Stimulated activated CD4-positive, alpha-beta T cell treated with anti-CD3 and anti-CD28 coated beads, Interleukin-4, amount 100 ng/mL, for 24 hours (primary cell): ENCODE measurements around the gene TBC1D20.
"Not testable (repeated sequence)": the region's sequence is repeated elsewhere in the genome, so short reads cannot be mapped to it uniquely, and the experiment has no call there.

ENCODE experiments used
- DNase-seq: peaks from one replicate; pipeline ENCODE4 v3.0.0-alpha.2; 2020

Gene TBC1D20

DNA sequence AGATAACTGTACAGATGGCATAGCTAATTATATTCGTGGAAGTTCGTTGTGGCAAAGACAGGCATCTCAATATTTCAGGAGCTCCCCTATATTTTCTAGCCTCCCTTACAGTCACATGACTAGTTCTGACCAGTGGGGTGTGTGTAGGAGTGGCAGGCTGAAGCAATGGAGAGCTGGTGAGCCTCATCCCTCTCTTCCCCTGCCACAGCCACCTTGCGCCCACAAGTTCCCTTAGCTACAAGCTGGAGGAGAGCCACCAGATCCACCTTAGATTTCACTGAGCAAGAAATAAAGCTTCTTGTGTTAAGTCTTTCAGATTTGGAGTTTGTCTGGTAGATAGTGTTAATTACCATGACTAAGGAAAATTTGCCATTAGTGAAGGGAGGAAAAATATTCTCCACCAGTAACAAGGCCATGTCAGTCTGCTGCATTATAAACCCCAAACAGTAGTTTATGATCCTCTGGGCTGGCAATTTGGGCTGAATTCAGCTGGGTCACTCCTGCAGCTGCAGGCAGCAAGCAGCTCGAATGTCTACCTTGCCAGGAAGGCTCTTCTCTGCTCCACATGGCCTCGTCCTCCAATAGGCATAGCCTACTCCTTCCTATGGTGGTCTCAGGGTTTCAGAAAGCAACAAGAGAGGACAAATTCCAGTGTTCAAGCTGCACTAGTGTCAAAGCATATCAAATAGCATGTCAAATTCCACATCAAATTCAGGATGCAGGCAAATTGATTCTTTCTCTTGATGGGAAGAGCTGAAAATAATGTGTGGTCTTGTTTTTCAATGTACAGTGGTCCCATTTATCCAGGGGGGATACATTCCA, 61.7 kb downstream of the TBC1D20 start:
- no peak for DNase-seq

DNA sequence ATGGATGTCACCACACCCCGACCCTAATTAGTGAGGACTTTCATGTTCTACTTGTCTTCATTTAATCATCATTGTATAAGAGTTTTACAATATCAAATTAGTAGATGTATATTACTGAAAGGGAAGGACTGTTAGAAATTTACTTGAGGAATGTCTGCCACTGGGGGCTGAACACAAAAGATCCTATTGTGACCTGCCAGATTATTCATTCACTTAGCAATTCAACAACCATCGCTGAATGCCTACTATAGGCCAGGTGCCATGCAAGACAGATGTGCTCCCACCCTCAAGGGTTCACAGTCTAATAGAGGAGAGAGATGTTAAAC, 62.2 kb downstream of the TBC1D20 start:
- DNase-seq: no peak

DNA sequence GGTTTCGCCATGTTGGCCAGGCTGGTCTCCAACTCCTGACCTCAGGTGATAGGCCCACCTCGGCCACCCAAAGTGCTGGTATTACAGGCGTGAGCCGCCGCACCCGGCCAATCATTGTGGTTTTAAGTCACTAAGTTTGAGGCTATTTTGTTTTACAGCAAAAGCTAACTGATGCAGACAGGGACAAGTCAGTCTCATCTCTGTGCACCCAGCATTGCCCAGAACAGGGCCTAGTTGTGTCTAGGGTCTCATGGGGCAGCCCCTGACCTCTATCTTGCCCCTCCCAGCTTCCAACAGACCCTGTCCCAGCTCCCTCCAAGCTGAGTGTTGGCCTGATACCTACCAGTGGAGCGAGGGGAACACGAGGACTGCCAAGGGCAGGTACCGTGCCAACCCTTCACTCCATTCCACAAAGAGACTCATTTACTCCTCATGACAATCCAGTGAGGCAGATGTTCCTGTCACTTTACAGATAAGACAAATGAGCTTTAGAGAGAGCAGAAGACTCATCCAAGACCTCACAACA, 63.1 kb downstream of the TBC1D20 start:
- DNase-seq: no peak

DNA sequence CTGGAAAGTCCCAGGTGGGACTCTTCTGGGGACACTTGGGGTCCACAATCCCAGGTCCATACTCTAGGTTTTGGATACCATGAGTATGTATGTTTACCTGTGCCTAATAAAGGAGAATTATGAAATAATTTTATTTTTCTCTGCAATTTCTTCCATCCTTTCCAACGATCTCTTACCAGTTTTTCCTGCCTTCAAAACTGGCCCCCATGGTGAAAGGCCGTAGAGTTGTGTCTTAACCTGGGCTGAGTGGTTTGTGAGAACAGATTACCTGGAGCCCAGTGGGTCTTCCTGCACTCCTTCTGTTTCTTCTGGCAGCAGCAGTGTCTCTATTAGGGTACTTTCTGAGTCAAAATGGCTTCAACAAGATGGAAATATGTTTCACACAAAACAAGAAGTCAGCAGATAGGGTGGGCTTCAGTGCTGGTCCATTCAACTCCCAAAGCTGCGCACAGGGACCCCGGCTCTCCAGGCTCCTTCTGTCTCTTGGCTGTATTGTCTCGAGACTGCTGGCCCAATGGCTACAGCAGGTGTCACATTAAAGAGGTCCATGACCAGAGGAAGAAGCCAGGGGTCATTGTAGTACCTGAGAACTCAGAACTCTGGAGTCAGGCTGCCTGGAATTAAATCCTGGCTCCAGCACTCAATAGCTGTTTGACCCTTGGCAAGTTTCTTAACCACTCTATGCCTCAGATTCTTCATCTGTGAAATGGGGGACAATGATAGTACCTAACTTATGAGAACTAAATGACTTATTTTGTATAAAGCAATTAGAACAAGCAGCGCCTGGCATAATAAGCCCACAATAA, 64.7 kb downstream of the TBC1D20 start:
- DNase-seq: no peak

DNA sequence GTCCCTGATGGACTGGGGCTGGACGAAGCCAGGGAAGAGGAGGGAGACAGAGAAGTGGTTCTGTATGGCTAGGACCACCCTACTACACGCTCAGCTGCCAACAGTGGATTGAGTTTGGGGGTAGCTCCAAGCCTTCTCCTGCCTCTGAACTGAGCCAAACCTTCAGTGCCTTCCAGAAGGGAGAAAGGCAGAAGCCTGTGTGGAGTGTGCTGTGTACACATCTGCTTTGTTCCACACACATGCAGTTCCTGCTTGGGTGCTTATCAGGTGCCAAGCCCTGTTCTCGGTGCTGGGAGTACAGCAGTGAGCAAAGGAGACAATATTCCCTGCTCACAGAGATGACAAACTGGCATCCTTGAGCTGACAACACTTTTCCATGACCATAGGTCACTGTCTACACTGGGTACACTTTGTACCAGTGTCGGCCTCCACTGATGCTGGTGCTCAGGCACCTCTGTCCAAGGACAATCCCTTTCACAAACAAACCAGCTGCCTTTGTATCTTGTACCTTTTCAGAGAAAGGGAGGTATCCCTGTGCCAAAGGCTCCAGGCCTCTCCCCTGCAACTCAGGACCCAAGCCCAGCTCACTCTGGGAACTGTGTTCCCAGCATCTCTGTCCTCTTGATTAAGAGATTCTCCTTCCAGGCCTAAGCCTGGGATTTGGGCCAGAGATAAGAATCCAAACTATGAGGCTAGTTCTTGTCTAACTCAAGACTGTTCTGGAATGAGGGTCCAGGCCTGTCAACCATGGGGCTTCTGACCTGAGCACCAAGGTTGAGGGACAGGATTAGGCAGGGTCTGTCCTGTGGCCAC, 65.5 kb downstream of the TBC1D20 start:
- no peak for DNase-seq

DNA sequence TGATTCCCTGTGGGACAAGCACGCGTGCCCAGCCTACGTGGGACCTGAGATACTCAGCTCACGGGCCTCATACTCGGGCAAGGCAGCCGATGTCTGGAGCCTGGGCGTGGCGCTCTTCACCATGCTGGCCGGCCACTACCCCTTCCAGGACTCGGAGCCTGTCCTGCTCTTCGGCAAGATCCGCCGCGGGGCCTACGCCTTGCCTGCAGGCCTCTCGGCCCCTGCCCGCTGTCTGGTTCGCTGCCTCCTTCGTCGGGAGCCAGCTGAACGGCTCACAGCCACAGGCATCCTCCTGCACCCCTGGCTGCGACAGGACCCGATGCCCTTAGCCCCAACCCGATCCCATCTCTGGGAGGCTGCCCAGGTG, 66.1 kb downstream of the TBC1D20 start:
- no peak for DNase-seq

DNA sequence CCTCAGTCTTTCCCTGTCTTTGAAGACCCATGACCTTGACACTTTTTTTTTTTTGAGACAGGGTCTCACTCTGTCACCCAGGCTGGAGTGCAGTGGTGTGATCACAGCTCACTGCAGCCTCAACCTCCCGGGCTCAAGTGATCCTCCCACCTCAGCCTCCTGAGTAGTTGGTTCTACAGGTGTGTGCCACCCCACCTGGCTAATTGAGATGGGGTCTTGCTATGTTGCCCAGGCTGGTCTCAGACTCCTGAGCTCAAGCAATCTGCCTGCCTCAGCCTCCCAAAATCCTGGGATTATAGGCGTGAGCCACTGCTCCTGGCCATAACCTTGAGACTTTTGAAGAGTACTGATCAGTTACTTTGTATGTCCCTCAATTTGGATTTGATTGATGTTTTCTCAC, 69.0 kb downstream of the TBC1D20 start:
- DNase-seq: not testable (repeated sequence)

DNA sequence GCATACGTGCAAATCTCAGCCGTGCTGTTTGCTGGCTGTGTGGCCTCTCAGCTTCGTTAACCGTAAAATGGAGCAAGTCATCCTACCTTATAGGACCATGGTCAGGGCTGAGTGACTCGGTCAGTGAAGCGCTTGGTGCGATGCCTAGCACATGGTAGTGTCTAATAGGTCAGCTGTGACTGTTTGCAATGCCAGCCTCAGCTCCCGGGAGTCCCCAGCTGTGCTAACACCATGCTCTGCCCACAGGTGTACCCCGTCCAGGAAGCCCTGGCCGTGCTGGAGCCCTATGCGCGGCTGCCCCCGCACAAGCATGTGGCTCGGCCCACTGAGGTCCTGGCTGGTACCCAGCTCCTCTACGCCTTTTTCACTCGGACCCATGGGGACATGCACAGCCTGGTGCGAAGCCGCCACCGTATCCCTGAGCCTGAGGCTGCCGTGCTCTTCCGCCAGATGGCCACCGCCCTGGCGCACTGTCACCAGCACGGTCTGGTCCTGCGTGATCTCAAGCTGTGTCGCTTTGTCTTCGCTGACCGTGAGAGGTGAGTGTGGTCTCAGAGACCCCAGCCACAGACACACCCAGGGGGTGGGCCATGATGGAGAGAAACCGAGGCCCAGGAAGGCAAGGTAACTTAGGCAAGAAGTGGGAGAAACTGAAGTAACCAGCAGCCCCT, 71.2 kb downstream of the TBC1D20 start:
- no peak for DNase-seq

DNA sequence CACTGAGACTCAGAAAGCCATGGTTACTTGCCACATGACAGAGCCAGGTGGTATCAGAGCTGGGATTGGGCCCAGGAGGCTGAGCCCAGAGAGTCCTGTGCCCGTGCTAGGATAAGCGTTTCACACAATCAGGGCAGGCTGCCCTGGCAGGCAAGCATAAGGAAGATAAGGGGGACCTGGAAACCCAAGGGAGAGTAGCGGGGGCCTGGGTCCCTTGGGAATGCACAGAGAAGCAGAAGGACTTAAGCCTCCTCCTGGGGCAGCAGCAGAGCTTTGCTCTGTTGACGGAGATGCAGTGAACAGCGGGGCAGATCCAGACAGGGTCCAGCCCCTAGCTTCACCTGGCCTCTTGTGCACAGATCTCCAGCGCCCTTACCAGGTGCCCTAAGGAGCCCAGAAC, 73.1 kb downstream of the TBC1D20 start:
- no peak for DNase-seq

DNA sequence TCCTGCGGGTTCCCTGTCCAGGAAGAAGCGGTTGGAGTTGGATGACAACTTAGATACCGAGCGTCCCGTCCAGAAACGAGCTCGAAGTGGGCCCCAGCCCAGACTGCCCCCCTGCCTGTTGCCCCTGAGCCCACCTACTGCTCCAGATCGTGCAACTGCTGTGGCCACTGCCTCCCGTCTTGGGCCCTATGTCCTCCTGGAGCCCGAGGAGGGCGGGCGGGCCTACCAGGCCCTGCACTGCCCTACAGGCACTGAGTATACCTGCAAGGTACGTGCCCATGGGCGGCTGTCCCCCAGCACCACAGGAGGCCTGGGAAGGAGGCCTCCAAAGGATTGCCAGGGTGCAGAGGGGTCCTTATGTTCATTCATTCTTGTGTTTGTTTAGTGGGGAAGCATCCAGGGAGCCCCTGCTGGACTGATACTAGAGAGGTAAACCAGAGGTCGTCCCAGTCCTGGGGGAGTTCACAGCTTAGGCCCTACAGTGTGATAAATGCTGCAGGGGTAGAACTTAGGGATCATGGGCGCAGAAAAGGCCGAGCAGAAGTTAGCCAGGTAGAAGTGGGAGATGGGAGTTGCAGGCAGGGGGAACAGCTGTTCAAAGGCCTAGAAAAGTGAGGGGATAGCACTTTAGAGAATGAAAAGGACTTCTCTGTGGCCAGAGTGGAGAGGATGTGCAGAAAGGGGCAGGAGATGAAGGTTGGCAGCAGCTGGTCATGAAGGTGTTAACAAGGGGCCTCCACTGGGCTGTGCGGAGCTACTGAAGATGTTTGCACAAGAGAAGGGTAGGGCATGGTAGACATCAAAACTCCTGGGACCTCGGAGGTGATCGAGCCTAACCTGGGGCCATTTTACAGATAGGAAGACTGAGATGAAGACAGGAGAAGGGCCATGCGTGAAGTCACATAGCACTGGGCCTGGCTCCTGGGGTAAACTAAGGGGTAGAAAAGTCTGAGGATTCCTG, 74.0 kb downstream of the TBC1D20 start:
- no peak for DNase-seq

DNA sequence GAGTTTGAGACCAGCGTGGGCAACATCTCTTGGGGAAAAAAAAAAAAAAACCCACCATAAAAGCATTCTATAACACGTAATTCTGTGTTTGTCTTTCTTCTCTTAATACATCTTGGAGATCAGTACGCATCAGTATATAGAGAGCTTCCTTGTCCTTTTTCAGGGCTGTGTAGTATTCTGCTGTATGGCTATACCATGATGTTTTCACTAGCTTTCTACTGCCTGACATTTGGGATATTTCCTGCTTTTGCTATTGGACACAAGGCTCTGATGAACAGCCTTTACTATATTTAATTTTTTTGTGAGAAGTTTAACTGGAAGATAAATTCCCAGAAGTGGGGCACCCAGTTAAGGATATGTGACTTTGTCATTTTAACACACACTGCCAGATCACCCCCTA, 74.8 kb downstream of the TBC1D20 start:
- DNase-seq: no peak

DNA sequence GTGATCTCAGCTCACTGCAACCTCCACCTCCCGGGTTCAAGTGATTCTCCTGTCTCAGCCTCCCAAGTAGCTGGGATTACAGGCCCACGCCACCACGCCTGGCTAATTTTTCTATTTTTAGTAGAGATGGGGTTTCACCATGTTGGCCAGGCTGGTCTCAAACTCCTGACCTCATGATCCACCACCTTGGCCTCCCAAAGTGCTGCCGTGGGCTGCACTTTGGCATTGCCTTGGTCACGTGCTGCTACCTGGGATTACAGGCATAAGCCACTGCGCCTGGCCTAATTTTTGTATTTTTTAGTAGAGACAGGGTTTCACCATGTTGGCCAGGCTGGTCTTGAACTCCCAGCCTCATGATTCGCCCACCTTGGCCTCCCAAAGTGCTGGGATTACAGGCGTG, 75.7 kb downstream of the TBC1D20 start:
- not testable (repeated sequence) for DNase-seq
